ENCODE measurements around the gene SLC5A1. TPM values are rescaled to one million over a fixed set of nuclear protein-coding genes. Genes with fewer than 3 reads are reported as not detected.

Gene SLC5A1
- total and polyA plus RNA-seq, 2 of the 8 experiments (the other 6 are each of a cell fraction or from before 2014, with no cell fraction given): 0.06 TPM; not detected in 1

DNA sequence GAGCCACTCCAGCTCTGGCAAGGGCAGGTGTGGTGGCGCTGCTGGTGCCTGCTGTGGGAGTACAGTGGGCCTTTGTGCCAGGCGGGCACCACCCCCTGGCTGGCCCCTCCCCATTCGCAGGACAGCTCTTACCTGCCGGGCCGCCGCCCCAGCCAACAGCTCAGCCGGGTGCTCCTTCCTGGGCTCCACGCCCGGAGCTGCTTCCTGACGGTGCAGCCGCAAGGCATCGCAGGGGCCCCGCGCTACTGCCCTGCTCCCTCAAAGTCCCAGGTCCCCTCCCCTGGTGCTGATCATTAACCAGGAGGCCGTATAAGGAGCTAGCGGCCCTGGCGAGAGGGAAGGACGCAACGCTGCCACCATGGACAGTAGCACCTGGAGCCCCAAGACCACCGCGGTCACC lies at the start of gene SLC5A1 (continued):
- TF ChIP-seq KDM4A (IDR thresholded peaks at IDR 0.05; ENCODE audit: low read depth, low read length, severe bottlenecking) (no peak), TAF7 (optimal IDR thresholded peaks at IDR 0.05; ENCODE audit: borderline replicate concordance, low read depth, low read length) (no peak), POLR2A (IDR thresholded peaks at IDR 0.05; ENCODE audit: control extremely low read depth in 1 of 2, low read depth in 2 of 2, low read length in 2 of 2) (no peak), EGR1 (IDR thresholded peaks at IDR 0.05; ENCODE audit: borderline replicate concordance, low read depth, low read length) (no peak), SIX5 (IDR thresholded peaks at IDR 0.05; ENCODE audit: low read depth, low read length) (no peak), SP4 (IDR thresholded peaks at IDR 0.05; ENCODE audit: low read length) (no peak)

Measured in H1 (cell line).